SK-N-MC (cell line): Measurements from ENCODE around the gene WARS2.

Source experiments
- EZH2 ChIP-seq: fragments of 200-600 bp; sonication (generic); IDR thresholded peaks from one replicate; pipeline ENCODE4 v1.6.1; 2017; ENCODE audit warnings: antibody characterized with exemption
- POLR2AphosphoS5 ChIP-seq: IDR thresholded peaks from 2 replicates; pipeline ENCODE4 v1.6.1; 2012; ENCODE audit warnings: mild to moderate bottlenecking, low read depth, low read length, borderline replicate concordance

- TF ChIP-seq EZH2 (no peak), POLR2AphosphoS5 (no peak)
These were observed 569 bp upstream of the WARS2 start for GRCh38 chr1:119141020-119141424.
